Kidney (tissue), 14 donors: ENCODE measurements around the gene ATP8B1. TPM values are rescaled to one million over a fixed set of nuclear protein-coding genes. Genes with fewer than 3 reads are reported as not detected.

Experiments used
- DNase-seq, 5 donors: peaks; one replicate each; pipeline ENCODE4 v3.0.0-alpha.2; 2013 to 2020
- FAIRE-seq: peaks from 2 replicates; lab custom pipeline; 2012; peaks lifted over from hg19 to GRCh38; lab: Jason Lieb, UNC
- H3K27ac ChIP-seq, 2 donors: one replicate each; pipeline ENCODE4 v1.7.0; 2013; ENCODE audit warnings: low read depth in 2 of 2, low read length in 2 of 2, inconsistent platforms in 1 of 2
- H3K27me3 ChIP-seq: one replicate; pipeline ENCODE4 v1.7.1; 2013; ENCODE audit warnings: low read length, inconsistent platforms; ENCODE audit not compliant: control insufficient read depth, insufficient read depth
- H3K36me3 ChIP-seq, 3 donors: one replicate each; pipeline versions ENCODE4 v1.7.0 to v1.7.1; 2013; ENCODE audit warnings: low read length in 3 of 3, control low read depth in 1 of 3, inconsistent platforms in 1 of 3; ENCODE audit not compliant: insufficient read depth in 3 of 3, control insufficient read depth in 2 of 3
- H3K4me1 ChIP-seq, 3 donors: one replicate each; pipeline versions ENCODE4 v1.7.0 to v1.7.1; 2013; ENCODE audit warnings: low read length in 3 of 3, inconsistent platforms in 1 of 3, low read depth in 1 of 3; ENCODE audit not compliant: control insufficient read depth in 2 of 3, insufficient read depth in 2 of 3
- H3K4me3 ChIP-seq, 3 donors: one replicate each; pipeline versions ENCODE4 v1.7.0 to v1.8.1; 2013; ENCODE audit warnings: low read length in 3 of 3, control low read depth in 1 of 3, inconsistent platforms in 1 of 3
- H3K9ac ChIP-seq, 3 donors: one replicate each; pipeline versions ENCODE4 v1.7.0 to v1.7.1; 2013; ENCODE audit warnings: low read length in 3 of 3, control low read depth in 1 of 3, inconsistent platforms in 1 of 3
- H3K9me3 ChIP-seq, 3 donors: one replicate each; pipeline versions ENCODE4 v1.7.0 to v1.7.1; 2013; ENCODE audit warnings: low read length in 3 of 3, control low read depth in 1 of 3, inconsistent platforms in 1 of 3; ENCODE audit not compliant: control insufficient read depth in 2 of 3, insufficient read depth in 1 of 3
- CTCF ChIP-seq: IDR thresholded peaks from 3 replicates; pipeline ENCODE4 v1.5.1; 2012; ENCODE audit warnings: mild to moderate bottlenecking, moderate library complexity, borderline replicate concordance; ENCODE audit not compliant: insufficient read depth; ENCODE audit errors: extremely low read depth
- intact Hi-C: fragments of 100-400 bp; cut with DNase I; formaldehyde crosslinking; loops from one replicate; pipeline ENCODE4 v1.11.1; 2022
- polyA plus RNA-seq: library from polyadenylated mRNA; stranded (reverse); fragments of 350-450 nt; fragmentation: Illumina TruSeq; extraction: RNeasy Lipid Tissue Mini Kit (QIAGEN cat#74804); gene quantifications from one replicate; pipeline ENCODE4 v1.2.3, GENCODE V29; 2014; ENCODE audit warnings: low read depth, low replicate concordance; ENCODE audit not compliant: insufficient read depth
- total RNA-seq: library from RNA; stranded (reverse); fragmentation: NEBNext Ultra II Directional; extraction: Animal tissue kit (Norgen Biotek cat#: 25700); gene quantifications from one replicate; pipeline ENCODE4 v1.2.1, GENCODE V29; 2021
- donor health status: control.
- donor health status: control.
- donor health status: control.
- donor health status: control.
- donor health status: control.
- donor health status: DM: yes; HTN: yes; CAD: no.
- donor health status: Normal renal cell carcinoma (clear cell type).

Gene ATP8B1
- total and polyA plus RNA-seq, 2 donors from 2014 or later = 5.2 to 40.8 TPM

- Histone ChIP-seq H3K27ac (peak overlapping the region in 1 of 2 donors; percentile 20), H3K27me3 (no peaks in the 10 kb centered on the region), H3K4me3 (no peak overlapping the region), H3K9me3 (no peaks in the 10 kb centered on the region), H3K4me1 (peaks cover 11 to 16% (median 15%) of the 10 kb centered on the region in 3 donors), H3K36me3 (no peaks in the 10 kb centered on the region), H3K9ac (no peak overlapping the region)
- intact Hi-C loops = no loop called here
- FAIRE-seq (no peak), DNase-seq (no peak)
- TF ChIP-seq CTCF = no peak
Measured at GRCh38 chr18:57787068-57787685, 15.9 kb downstream of the ATP8B1 start.

GRCh38 chr18:57785751-57786437 lies 17.2 kb downstream of the ATP8B1 start:
- Histone ChIP-seq H3K4me3 (no peak overlapping the region), H3K36me3 (no peaks in the 10 kb centered on the region), H3K9ac (no peak overlapping the region), H3K9me3 (no peaks in the 10 kb centered on the region), H3K27me3 (no peaks in the 10 kb centered on the region), H3K4me1 (peaks cover 15 to 16% (median 15%) of the 10 kb centered on the region in 3 donors), H3K27ac (no peak overlapping the region)
- no peak for FAIRE-seq
- intact Hi-C loops = no loop called here
- DNase-seq = no peak
- no peak for TF ChIP-seq CTCF

GRCh38 chr18:57784801-57785114 lies 18.4 kb downstream of the ATP8B1 start:
- intact Hi-C loops = no loop called here
- no peak for TF ChIP-seq CTCF
- no peaks in the 10 kb centered on the region for H3K36me3 ChIP-seq
- FAIRE-seq = no peak
- DNase-seq = peak in 3 of 5 donors; percentile 30 to 79 (median 69)
- H3K4me3 ChIP-seq = no peak overlapping the region
- H3K27ac ChIP-seq = peak overlapping the region; percentile 26 to 67
- H3K27me3 ChIP-seq = no peaks in the 10 kb centered on the region
- H3K4me1 ChIP-seq = peaks cover 15 to 16% (median 15%) of the 10 kb centered on the region in 3 donors
- no peak overlapping the region for H3K9ac ChIP-seq
- no peaks in the 10 kb centered on the region for H3K9me3 ChIP-seq
